Hypothalamus (tissue), 51 donors: ENCODE measurements around the gene TMEM40.
"Not testable (repeated sequence)": the region's sequence is repeated elsewhere in the genome, so short reads cannot be mapped to it uniquely, and the experiment has no call there.

Experiments used
- DNase-seq, 51 donors: peaks; one replicate each; lab custom pipeline; 2025; lab: John Stamatoyannopoulos, UW

Gene TMEM40

DNA sequence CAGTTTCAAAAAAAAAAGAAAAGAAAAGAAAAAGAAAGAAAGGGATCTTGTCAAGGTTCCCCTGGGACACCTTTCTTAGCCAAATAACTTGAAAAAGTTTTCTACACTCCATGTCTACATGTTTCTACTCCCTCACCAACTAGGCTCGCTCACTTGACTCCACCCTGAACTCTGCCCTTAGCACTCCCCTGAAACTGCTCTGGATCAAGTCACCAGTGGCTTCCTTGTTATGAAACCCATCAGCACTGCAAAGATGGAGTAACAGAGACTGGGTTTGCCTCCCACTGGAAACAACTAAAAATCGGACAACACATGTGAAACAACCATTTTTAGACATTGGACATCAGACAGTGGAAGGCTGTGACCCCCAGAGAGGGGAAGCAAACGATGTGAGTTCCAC, 36.8 kb downstream of the TMEM40 start:
- no peak for DNase-seq

DNA sequence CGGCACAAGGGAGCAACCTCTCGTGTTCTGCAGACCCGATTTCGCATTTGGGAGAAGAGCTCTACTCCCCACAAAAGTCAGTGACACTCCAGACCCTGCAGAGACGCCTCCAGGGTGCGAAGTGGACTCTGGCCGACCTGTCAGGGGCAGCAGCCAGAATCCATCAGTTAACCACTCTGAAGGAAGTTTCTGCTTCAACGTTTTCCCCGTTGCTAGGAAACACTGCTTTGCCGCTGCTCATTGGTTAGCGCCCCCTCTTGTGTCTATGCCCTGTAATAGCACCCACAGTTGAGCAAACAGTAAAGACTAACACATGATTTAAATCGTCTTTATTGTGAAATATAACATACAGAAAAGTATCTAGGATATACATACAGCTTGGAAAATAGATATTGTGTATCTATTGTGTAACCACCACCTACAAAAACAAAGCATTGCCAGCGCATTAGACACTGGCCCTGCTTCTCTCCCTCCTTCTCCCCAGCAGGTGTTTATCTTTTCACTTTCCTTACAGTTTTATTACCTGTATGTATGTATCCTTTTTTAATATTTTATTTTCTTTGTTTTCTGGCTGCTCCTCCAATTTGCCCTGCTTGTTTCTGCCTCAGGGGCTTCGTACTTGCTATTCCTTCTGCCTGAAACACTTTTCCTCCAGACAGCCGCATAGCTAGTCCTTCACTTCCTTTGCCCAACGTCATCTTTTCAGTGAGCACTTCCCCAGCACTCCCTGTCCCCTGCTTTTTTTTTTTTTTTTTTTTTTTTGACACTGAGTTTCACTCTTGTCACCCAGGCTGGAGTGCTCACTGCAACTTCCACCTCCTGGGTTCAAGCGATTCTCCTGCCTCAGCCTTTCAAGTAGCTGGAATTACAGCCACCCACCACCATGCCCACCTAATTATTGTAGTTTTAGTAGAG, 38.8 kb downstream of the TMEM40 start:
- peak in 46 of 51 donors; percentile 2 to 77 (median 38) for DNase-seq

- DNase-seq, result no peak
These were observed 39.5 kb downstream of the TMEM40 start for GRCh38 chr3:12719541-12719940.

DNA sequence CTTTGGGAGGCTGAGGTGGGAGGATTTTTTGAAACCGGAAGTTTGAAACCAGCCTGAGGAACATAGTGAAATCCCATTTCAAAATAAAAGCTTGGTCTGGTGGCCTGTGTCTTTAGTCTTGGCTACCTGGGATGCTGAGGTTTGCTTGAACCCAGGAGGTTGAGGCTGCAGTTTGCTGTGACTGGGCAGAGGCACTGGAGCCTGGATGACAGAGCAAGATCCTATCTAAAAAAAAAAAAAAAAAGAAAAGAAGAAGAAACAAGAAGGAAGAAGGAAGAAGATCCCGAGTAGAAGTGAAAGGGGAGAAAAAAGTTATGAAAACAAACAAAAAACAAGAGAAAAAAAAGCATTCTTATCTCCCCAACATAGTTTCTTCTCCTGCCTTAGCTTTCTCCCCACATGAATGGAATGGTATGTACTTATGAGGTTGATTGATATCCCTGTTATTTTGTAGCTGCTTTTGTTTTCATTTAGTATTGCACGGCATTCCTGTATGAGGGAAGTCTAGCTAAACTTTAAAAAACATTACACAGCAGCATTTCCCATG, 42.4 kb downstream of the TMEM40 start:
- DNase-seq, result no peak

DNA sequence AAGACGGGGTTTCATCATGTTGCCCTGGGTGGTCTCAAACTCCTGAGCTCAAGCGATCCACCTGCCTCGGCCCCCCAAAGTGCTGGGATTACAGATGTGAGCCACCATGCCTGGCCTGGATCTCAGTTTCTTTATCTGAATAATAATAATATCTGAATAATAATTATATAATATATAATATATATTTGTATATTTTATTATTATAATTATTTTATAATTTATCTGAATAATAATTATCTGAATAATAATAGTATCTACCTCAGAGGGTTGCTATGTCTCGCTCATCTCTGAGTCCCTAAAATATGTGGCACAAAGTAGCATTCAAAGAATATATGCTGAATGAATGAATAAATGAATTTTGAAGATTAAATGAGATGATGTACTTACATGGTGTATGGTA, 44.8 kb downstream of the TMEM40 start:
- no peak for DNase-seq

- no peak for DNase-seq
These were observed 49.0 kb downstream of the TMEM40 start for GRCh38 chr3:12710062-12710461.

GRCh38 chr3:12709334-12709733, 49.7 kb downstream of the TMEM40 start:
- DNase-seq, result no peak

GRCh38 chr3:12708584-12709192, 50.4 kb downstream of the TMEM40 start:
- DNase-seq, result peak in 4 of 51 donors; percentile 4 to 14 (median 5)

GRCh38 chr3:12707449-12707848, 51.6 kb downstream of the TMEM40 start:
- DNase-seq, result no peak

- peak in 11 of 51 donors; percentile 1 to 21 (median 8) for DNase-seq
These were observed 52.4 kb downstream of the TMEM40 start for GRCh38 chr3:12706504-12707253.

GRCh38 chr3:12705981-12706380, 53.1 kb downstream of the TMEM40 start:
- no peak for DNase-seq

DNA sequence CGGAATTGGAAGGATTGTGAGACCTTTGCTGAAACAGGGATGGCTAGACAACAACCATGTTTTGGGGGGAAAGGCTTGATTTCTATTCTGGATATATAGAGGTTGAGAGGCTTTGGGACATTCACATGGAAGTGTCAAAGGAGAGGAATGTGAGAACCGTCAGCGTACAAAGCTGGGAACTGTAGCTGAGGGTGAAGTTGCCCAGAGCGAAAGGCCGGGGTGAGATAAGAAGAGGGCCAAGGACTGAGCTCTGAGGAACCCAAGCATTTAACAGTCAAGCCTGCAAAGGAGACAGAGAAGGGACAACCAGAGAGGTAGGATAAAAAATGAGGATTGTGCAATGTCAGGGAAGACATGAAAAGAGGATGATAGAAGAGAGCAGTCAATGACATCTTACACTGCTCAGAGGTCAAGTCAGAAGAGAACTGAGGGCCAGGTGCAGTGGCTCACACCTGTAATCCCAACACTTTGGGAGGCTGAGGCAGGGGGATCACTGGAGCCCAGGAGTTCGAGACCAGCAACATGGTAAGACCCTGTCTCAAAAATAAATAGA, 53.6 kb downstream of the TMEM40 start:
- no peak for DNase-seq

DNA sequence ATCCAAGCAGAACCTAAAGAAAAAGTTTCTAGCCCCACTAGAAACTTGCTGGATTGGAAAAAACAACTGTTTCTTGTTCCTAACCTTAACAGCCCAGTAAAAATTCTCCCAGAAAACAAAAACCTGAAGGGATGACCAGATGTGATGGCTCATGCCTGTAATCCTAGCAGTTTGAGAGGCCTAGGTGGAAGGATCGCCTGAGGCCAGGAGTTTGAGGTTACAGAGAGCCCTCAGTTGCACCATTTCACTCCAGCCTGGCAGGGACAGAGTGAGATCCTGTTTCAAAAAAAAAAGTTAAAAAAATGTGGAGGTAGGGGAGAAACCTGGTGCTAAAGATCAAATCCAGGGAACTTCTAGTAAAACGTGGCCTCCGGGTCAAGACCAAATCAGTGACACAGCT, 56.6 kb downstream of the TMEM40 start:
- no peak for DNase-seq

DNA sequence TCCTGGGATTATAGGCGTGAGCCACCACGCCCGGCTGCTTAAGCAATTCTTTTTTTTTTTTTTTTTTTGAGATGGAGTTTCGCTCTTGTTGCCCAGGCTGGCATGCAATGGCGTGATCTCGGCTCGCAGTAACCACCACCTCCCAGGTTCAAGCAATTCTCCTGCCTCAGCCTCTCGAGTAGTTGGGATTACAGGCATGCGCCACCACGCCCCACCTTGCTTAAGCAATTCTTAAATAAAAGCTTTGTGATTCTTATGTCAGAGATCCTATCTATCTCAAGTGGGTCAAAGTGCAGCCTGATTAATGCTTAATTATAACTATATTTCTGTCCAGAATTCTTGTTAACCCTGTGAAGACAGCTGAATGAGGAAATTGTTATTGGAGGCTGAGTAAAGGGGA, 57.5 kb downstream of the TMEM40 start:
- not testable (repeated sequence) for DNase-seq

- DNase-seq, result no peak
These were observed 58.3 kb downstream of the TMEM40 start for GRCh38 chr3:12700800-12701199.

- DNase-seq, result no peak
These were observed 63.1 kb downstream of the TMEM40 start for GRCh38 chr3:12695916-12696315.

DNA sequence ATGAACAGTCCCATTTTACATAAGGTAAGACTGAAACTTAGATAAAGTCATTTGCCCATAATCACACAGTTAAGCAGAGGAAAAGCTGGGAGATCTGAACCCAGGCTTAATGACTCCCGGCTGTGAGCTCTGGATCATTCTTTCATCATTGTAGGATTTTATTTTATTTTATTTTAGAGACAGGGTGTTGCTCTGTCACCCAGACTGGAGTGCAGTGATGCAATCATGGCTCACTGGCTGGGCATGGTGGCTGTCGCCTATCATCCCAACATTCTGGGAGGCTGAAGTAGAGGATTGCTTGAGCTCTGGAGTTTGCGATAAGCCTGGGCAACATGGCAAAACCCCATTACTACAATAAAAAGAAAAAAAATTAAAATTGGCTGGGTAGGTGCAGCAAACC, 63.9 kb downstream of the TMEM40 start:
- no peak for DNase-seq

- DNase-seq, result no peak
These were observed 66.6 kb downstream of the TMEM40 start for GRCh38 chr3:12692444-12692843.

DNA sequence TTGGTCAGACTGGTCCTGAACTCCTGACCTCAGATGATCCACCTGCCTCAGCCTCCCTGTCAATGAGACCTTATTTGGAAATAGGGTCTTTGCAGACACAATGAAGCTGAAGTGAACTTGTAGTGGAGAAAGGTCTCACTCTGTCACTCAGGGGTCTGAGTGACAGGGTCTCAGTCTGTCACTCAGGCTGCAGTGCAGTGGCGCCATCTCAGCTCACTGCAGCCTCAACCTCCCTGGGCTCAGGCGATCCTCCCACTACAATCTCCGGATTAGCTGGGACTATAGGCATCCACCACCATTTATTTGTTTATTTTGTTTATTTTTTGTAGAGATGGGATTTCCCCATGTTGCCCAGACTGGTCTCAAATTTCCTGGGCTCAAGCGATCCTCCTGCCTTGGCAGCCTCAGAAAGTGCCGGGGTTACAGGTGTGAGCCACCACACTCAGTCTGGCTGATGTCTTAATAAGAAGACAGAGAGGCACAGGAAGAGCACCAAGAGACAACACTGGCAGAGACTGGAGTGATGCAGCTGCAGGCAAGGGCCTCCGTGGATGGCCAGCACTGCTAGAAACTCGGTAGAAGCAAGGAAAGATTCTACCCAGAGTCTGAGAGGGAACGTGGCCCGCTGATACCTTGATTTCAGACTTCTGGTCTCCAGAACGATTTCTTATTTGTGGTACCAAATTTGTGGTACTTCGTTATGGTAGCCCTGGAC, 68.9 kb downstream of the TMEM40 start:
- DNase-seq, result no peak

DNA sequence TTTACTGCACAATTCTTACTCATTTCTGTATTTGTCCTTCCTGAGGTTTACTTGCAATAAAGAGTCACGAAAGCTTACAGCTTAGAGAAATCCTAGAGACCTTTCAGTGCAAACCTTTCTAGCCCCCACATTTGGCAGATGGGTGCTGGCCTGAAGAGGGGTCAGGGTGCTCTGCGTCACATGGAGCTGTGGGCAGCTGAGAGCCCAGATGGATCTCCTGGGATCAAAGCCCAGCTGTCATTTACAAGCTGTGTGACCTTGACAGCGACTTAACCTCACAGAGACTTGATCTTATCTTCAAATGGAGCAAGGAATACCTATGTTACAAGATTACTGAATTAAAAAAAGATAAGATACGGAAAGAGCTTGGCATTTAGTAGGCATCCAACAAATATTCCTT, 71.1 kb downstream of the TMEM40 start:
- DNase-seq, result no peak
